ENCODE results near the gene JAZF1.
"Not testable (repeated sequence)": the region's sequence is repeated elsewhere in the genome, so short reads cannot be mapped to it uniquely, and the experiment has no call there.

JAZF1 gene

GRCh38 chr7:28036696-28037095 is 143.9 kb downstream of the JAZF1 start:
- Mint-ChIP-seq H3K4me1 (ENCODE audit: low read depth) (peaks cover 37% of the 10 kb centered on the region), H3K27ac (peak overlapping the region; percentile 69), H3K27me3 (peaks cover 4% of the 10 kb centered on the region), H3K36me3 (ENCODE audit: low read depth) (peaks cover 4% of the 10 kb centered on the region), H3K4me3 (peak overlapping the region; percentile 36), H3K9me3 (no peaks in the 10 kb centered on the region)

DNA sequence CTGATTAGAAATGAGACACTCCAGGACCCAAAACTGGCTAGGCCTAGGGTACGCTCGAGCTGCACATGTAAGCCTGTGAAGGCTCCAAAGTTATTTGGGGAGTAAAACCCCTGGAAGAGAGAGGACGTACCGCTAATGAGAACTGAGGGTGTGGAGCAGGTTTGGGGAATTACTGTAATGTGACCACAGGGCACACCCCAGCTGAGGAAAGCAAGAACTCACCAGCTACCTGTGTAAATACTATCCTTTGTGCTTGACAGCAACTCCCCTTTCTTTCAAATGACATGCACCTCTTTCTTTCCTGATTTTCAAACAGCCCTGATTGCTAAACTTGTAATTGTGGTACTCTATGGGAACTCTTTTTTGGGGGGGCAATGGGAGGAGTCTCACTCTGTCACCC is 147.2 kb downstream of the JAZF1 start:
- Mint-ChIP-seq H3K27ac (no peak overlapping the region), H3K4me1 (ENCODE audit: low read depth) (peaks cover 35% of the 10 kb centered on the region), H3K36me3 (ENCODE audit: low read depth) (peaks cover 4% of the 10 kb centered on the region), H3K9me3 (no peaks in the 10 kb centered on the region), H3K27me3 (no peaks in the 10 kb centered on the region), H3K4me3 (no peak overlapping the region)

GRCh38 chr7:28032738-28033380 is 147.7 kb downstream of the JAZF1 start:
- H3K4me1 Mint-ChIP-seq (ENCODE audit: low read depth), result peaks cover 32% of the 10 kb centered on the region

GRCh38 chr7:28029051-28029450 is 151.5 kb downstream of the JAZF1 start:
- Mint-ChIP-seq H3K36me3 (ENCODE audit: low read depth) (peaks cover 4% of the 10 kb centered on the region), H3K4me1 (ENCODE audit: low read depth) (peaks cover 12% of the 10 kb centered on the region), H3K9me3 (no peaks in the 10 kb centered on the region), H3K4me3 (no peak overlapping the region), H3K27me3 (no peaks in the 10 kb centered on the region), H3K27ac (no peak overlapping the region)

More at GRCh38 chr7:28032738-28033380, 147.7 kb downstream of the JAZF1 start:
- Mint-ChIP-seq H3K36me3 (ENCODE audit: low read depth) (peaks cover 4% of the 10 kb centered on the region), H3K27me3 (no peaks in the 10 kb centered on the region), H3K27ac (no peak overlapping the region), H3K9me3 (no peaks in the 10 kb centered on the region), H3K4me3 (no peak overlapping the region)

- H3K36me3 Mint-ChIP-seq (ENCODE audit: low read depth), result peaks cover 4% of the 10 kb centered on the region
- no peaks in the 10 kb centered on the region for H3K27me3 Mint-ChIP-seq
- H3K4me3 Mint-ChIP-seq, result no peak overlapping the region
- H3K27ac Mint-ChIP-seq, result no peak overlapping the region
- peaks cover 9% of the 10 kb centered on the region for H3K4me1 Mint-ChIP-seq (ENCODE audit: low read depth)
- H3K9me3 Mint-ChIP-seq, result no peaks in the 10 kb centered on the region
Measured at GRCh38 chr7:28028471-28028870, 152.1 kb downstream of the JAZF1 start.

- no peaks in the 10 kb centered on the region for H3K9me3 Mint-ChIP-seq
- no peak overlapping the region for H3K27ac Mint-ChIP-seq
- H3K4me3 Mint-ChIP-seq, result no peak overlapping the region
- no peaks in the 10 kb centered on the region for H3K36me3 Mint-ChIP-seq (ENCODE audit: low read depth)
- no peaks in the 10 kb centered on the region for H3K27me3 Mint-ChIP-seq
- peaks cover 7% of the 10 kb centered on the region for H3K4me1 Mint-ChIP-seq (ENCODE audit: low read depth)
Measured at GRCh38 chr7:28026237-28026636, 154.4 kb downstream of the JAZF1 start.

DNA sequence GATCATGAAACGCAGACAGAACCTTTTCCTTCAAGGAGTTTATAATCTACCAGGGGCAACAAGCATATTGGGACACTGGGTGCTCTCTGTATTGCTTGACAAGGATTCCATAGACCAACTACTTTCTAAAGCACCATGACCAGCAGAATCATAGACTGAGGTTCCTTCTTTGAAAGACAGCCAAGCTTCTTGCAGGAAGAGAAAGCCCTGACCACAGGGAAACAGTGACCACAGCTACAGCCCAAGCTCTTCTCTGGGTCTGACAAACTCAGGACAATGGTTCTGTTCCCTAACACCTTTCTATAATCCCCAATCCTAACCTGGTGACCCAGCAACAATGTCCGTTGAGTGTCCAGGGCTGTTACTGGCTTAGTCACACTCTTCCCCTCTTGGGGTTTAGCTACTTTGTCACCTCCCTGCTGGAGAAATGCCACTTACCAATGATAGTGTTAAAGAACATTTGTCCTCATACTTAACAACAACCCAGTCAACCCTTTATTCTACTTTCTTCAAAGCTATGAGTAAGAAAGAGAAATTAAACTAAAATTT is 155.7 kb downstream of the JAZF1 start:
- no peak overlapping the region for H3K27ac Mint-ChIP-seq
- no peaks in the 10 kb centered on the region for H3K9me3 Mint-ChIP-seq
- peaks cover under 1% of the 10 kb centered on the region for H3K4me1 Mint-ChIP-seq (ENCODE audit: low read depth)
- H3K36me3 Mint-ChIP-seq (ENCODE audit: low read depth), result no peaks in the 10 kb centered on the region
- H3K27me3 Mint-ChIP-seq, result no peaks in the 10 kb centered on the region
- no peak overlapping the region for H3K4me3 Mint-ChIP-seq

DNA sequence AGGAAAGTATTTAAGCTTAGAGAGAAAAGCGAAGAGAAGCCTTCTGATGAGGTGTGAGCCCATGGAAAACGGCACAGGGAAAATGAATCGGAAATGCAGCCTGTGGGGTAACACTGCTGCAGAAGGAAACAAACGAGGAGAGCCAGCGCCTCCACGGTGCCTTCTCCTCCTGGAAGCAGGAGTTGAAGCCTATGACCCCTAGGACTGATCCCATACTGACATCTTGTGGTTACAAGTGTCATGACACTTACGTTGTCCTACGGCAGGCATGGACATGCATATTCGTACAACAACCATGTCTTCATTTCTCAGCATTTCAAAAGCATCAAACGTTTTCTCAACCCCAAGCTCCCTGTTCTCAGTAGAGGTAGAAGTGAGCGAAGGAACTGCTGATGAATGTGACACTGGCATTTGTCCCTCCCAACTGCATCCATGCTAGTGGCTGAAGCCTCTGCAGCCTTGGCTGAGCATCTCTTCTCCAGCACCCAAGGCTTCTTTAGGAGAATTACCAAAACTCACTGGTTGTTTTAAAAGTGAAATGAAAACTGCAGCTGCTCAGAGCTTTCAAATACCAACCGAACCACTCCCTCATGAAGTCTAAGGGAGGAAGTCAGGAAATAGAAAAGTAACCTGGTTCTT is 160.2 kb downstream of the JAZF1 start:
- Mint-ChIP-seq H3K4me1 (ENCODE audit: low read depth) (no peaks in the 10 kb centered on the region), H3K36me3 (ENCODE audit: low read depth) (no peaks in the 10 kb centered on the region), H3K27me3 (no peaks in the 10 kb centered on the region), H3K27ac (no peak overlapping the region), H3K9me3 (no peaks in the 10 kb centered on the region), H3K4me3 (no peak overlapping the region)

- Mint-ChIP-seq H3K27ac (no peak overlapping the region), H3K4me3 (no peak overlapping the region), H3K9me3 (peaks cover 6% of the 10 kb centered on the region)
Measured at GRCh38 chr7:28018856-28019465, 161.6 kb downstream of the JAZF1 start.

DNA sequence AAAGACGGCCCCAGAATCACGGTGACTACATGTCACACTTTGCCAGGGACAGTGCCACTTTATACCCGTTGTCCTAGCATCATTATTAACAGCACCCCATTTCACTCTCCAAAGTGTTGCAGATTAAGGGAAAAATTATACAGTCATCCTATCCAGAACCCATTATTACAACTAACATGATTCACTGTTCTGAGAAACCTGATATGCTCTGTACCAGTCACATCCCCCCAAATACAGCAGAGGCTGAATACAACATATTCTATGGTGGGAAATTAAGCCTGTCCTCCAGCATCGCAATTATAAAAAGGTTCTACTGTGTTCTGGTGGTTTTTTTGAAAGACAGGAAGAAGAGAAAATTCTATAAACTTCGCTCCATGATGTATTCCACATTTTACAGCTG is 162.1 kb downstream of the JAZF1 start:
- H3K36me3 Mint-ChIP-seq (ENCODE audit: low read depth), result peaks cover 12% of the 10 kb centered on the region
- H3K9me3 Mint-ChIP-seq, result peaks cover 6% of the 10 kb centered on the region
- H3K4me1 Mint-ChIP-seq (ENCODE audit: low read depth), result no peaks in the 10 kb centered on the region
- no peaks in the 10 kb centered on the region for H3K27me3 Mint-ChIP-seq
- no peak overlapping the region for H3K4me3 Mint-ChIP-seq
- H3K27ac Mint-ChIP-seq, result no peak overlapping the region

More at GRCh38 chr7:28018856-28019465, 161.6 kb downstream of the JAZF1 start:
- Mint-ChIP-seq H3K36me3 (ENCODE audit: low read depth) (peaks cover 12% of the 10 kb centered on the region), H3K4me1 (ENCODE audit: low read depth) (no peaks in the 10 kb centered on the region), H3K27me3 (no peaks in the 10 kb centered on the region)

DNA sequence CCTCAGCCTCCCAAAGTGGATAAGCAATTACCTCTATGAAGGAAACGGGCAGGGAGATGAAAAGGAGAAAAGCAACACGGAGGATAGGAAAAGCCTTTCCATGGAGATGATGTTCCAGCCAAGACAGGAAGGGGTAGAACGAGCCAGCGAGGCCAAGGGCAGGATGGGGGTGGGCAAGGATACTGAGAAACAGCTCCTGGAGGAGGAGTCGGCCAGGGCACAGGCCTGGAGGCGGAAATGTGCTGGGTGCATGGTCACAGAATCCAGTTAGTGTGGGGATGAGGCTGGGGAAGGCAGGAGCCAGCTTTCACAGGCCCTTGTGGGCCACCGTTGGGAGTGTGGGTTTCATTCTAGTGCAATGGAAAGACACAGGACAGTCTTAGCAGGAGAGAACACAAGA is 162.6 kb downstream of the JAZF1 start:
- no peaks in the 10 kb centered on the region for H3K27me3 Mint-ChIP-seq
- peaks cover 6% of the 10 kb centered on the region for H3K9me3 Mint-ChIP-seq
- no peak overlapping the region for H3K27ac Mint-ChIP-seq
- no peak overlapping the region for H3K4me3 Mint-ChIP-seq
- peaks cover 12% of the 10 kb centered on the region for H3K36me3 Mint-ChIP-seq (ENCODE audit: low read depth)
- H3K4me1 Mint-ChIP-seq (ENCODE audit: low read depth), result no peaks in the 10 kb centered on the region

- Mint-ChIP-seq H3K27me3 (no peaks in the 10 kb centered on the region), H3K9me3 (peaks cover 6% of the 10 kb centered on the region), H3K36me3 (ENCODE audit: low read depth) (peaks cover 12% of the 10 kb centered on the region), H3K4me1 (ENCODE audit: low read depth) (no peaks in the 10 kb centered on the region), H3K4me3 (no peak overlapping the region), H3K27ac (no peak overlapping the region)
Measured at GRCh38 chr7:28017372-28017771, 163.2 kb downstream of the JAZF1 start.

GRCh38 chr7:28016297-28016696 is 164.3 kb downstream of the JAZF1 start:
- Mint-ChIP-seq H3K27me3 (no peaks in the 10 kb centered on the region), H3K9me3 (peaks cover 6% of the 10 kb centered on the region), H3K4me1 (ENCODE audit: low read depth) (no peaks in the 10 kb centered on the region), H3K4me3 (no peak overlapping the region), H3K36me3 (ENCODE audit: low read depth) (peaks cover 12% of the 10 kb centered on the region), H3K27ac (no peak overlapping the region)

GRCh38 chr7:28015169-28015568 is 165.4 kb downstream of the JAZF1 start:
- peaks cover 12% of the 10 kb centered on the region for H3K36me3 Mint-ChIP-seq (ENCODE audit: low read depth)
- H3K27me3 Mint-ChIP-seq, result no peaks in the 10 kb centered on the region
- H3K4me1 Mint-ChIP-seq (ENCODE audit: low read depth), result no peaks in the 10 kb centered on the region
- peaks cover 6% of the 10 kb centered on the region for H3K9me3 Mint-ChIP-seq
- no peak overlapping the region for H3K27ac Mint-ChIP-seq
- H3K4me3 Mint-ChIP-seq, result no peak overlapping the region

DNA sequence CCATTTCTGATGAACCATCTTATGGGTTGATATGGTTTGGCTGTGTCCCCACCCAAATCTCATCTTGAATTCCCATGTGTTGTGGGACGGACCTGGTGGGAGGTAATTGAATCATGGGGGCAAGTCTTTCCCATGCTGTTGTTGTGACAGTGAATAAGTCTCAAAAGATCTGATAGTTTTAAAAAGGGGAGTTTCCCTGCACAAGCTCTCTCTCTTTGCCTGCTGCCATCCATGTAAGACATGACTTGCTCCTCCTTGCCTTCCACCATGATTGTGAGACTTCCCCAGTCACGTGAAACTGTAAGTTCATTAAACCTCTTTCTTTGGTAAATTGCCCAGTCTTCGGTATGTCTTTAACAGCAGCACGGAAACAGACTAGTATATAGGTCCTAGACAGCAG is 166.3 kb downstream of the JAZF1 start:
- not testable (repeated sequence) for H3K9me3 Mint-ChIP-seq; H3K4me1 Mint-ChIP-seq (ENCODE audit: low read depth); H3K27ac Mint-ChIP-seq; H3K4me3 Mint-ChIP-seq; H3K27me3 Mint-ChIP-seq
- peaks cover 12% of the 10 kb centered on the region for H3K36me3 Mint-ChIP-seq (ENCODE audit: low read depth)

All from stimulated activated naive CD8-positive, alpha-beta T cell treated with anti-CD3 and anti-CD28 coated beads, Interleukin-15, Interleukin-2, amounts not matched to agents 100 ng/mL and 50 ng/mL, for 24 hours (primary cell).